ENCODE results near the gene RNF186.
"Not testable (repeated sequence)": the region's sequence is repeated elsewhere in the genome, so short reads cannot be mapped to it uniquely, and the experiment has no call there.

Gene RNF186

DNA sequence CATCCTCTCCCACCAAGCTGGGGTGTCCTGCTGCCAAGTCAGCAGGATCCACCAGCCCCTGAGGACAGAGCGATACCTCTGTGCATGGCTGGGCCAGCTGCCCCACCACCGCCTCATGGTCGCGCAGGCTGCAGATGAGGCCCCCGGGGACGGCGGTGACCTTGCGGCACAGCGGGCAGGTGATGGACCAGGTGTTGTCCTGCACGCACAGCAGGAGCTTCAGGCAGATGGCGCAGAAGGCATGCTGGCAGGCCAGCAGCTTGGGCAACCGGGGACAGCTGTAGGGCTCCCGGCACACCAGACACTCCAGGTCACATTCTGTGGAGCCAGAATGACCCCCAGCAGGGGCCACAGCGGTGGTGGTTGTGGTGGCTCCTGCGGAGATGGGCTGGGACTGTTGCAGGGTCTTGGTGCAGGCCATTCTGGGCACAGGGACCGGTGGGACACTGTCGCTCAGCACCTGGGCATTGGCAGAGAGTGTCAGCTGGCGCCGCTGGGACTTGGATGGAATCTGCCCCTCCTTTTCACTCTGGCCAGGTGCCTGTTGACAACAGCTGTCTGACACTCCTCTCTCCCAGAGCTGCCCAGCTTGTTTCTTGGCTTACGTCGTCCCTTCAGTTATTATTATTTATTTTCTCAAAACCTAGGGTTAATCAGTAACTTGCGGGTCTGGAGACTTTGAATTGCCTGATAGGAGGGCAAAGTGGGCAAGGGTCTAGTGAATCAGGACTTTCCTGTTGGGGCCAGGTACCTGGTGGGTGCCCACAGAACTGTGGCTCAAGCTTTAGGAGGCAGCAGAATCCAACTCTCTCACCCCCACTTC, at the start of gene RNF186:
RNF186 (minus strand) TSS at position 603 of the 823 bp plus-strand sequence; CDS start at position 421, 182 bp downstream.
- DNase-seq: no peak

GRCh38 chr1:19864570-19865160, 49.6 kb upstream of the RNF186 start:
- no peak for DNase-seq

DNA sequence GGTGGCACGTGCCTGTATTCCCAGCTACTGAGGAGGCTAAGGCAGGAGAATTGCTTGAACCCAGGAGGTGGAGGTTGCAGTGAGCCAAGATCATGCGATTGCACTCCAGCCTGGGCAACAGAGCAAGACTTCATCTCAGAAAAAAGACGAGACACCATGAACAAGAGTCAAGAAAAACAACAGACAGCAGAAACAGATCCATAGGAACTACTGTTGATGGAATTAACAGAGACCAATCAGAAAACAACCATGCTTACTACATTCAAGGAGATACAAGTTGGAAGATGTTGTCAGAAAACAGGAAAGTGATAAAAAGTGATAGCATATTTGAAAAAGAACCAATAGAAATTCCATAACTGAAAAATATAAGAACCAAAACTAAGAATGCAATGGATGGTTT, 47.9 kb upstream of the RNF186 start:
- no peak for DNase-seq

DNA sequence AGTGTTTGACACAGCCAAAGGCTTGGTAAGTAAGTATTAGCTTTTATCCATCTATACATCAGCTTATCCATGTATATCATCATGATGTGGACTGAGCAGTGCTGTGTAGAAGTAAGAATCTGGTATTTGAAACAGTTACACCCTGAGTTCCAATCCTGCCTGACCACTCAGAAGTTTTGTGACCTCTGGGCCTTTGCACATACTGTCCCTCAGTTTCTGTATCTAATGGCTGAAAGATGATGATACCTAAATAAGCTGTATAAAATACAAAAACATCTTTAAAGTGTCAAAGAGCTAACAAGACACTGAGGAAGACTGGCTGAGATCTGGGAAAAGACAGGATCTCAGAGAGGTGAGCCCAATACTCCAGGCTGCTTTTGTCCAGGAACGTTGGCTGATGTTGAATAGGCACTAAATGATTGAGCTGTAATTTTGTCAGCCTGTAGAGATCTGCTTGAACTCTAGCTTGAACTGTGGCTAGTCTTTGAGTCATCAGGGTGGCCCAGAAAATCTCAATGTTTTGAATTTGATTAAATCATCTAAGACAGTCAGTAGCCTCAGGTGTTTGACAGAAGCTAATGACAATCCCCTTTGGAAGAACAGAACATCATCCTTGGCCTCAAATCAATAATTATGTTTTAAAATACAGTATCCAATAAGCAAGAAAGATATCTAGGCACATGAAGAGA, 46.9 kb upstream of the RNF186 start:
- no peak for DNase-seq

GRCh38 chr1:19861034-19861433, 46.0 kb upstream of the RNF186 start:
- no peak for DNase-seq

- DNase-seq: no peak
Observed at GRCh38 chr1:19860418-19860817, 45.3 kb upstream of the RNF186 start.

DNA sequence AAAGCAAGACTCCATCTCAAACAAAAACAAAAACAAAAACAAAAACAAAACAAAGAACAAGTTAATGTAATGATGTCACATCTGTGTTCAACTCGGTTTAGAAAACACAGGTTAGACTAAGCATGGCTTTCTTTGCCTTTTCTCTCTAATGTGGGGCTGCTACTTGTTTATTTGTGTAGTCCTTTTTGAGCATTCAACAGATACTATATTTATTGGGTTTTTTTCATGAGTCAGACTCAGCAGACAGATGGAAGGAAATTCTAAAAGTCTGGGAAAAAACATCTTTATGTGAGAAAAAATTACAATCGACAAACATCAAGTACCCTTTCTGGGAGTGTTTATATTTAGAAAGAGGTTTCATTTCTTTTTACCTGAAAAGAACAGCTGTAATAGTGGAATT, 44.8 kb upstream of the RNF186 start:
- no peak for DNase-seq

GRCh38 chr1:19858893-19859292, 43.8 kb upstream of the RNF186 start:
- no peak for DNase-seq

GRCh38 chr1:19854866-19855265, 39.8 kb upstream of the RNF186 start:
- no peak for DNase-seq

DNA sequence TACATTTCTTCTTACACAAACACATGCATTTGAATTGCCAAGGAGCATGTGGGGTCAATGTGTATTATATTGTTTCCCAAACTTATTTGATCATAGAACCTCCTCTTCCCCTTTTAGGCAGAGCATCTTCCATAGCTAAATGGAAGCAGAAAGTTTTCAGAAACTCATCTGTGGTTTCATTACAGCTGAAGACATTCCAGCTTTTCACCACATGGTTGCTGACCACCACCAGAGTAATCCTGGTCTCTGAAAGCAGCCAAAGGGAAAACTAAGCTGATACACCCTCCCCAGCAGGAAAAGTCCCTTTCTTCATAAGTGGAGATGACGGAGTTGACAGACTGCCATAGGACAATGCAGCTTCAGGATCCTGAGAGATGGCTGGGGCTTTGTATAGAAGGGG, 37.0 kb upstream of the RNF186 start:
- no peak for DNase-seq

DNA sequence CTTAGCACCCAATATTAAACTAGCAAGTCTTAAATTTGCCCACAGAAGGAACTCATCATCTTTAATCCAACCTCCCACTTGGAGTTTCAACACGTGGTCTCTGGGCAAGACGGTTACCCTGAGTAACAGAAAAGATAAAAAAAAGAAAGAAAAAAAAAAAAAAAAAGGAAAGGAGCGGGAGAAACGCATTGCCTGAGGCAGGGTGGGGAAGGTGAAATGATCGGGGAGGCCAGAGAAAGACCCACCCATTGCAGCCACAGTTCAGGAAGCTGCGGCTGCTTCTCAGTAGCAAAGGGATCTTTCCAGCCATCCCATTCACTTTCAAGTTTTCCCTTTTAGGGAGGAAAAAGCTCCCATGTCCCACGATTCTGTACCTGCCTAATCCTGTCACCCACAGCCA, 35.1 kb upstream of the RNF186 start:
- DNase-seq: no peak

DNA sequence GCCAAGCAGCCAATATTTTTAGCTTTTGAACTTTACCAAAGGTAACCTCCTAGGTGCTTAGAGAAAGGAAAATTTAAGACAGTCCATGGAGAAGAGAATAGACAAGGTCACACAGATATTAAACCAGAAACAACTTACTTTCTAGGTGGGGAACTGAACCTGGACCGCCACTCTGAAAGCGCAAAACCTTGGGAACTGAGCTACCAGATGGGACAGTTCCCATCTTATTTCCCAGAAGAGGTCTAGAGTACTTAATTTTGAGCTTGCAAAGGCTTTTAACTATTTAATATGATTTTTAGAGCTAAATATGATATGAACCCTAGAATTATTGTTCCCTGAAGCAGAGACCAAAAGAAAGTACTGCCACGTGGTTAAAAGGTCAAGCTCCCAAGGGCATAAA, 34.2 kb upstream of the RNF186 start:
- DNase-seq: not testable (repeated sequence)

DNA sequence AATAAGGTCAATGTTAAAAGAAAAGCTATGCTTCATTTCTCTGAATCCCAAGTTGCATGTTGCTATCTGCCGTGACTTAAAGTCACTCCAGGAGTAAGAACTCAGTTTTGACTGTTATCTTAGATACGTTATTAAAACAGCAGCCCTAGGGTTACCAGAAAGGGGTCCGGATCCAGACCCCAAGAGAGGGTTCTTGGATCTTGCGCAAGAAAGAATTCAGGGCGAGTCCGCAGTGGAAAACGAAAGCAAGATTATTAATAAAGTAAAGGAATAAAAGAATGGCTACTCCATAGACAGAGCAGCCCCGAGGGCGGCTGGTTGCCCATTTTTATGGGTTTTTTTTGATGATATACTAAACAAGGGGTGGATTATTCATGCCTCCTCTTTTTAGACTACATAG, 32.3 kb upstream of the RNF186 start:
- DNase-seq: not testable (repeated sequence)

DNA sequence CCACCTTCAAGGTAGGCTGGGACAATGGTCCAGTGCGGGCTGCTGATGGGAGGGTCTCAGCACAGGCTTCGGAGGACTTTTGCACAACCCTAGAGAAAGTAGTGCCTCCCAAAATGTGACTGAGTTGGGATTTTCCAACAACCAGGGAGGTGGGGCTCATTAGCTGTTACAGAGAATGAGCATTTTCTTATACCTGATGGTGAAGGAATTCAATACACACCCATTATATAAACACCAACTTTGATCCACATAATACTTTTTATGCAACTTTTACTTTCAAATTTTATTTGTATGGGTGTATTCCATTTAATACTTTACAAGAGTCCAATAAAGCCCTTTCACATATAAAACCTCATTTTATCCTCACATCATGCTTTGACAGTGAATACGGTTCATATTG, 31.3 kb upstream of the RNF186 start:
- no peak for DNase-seq

DNA sequence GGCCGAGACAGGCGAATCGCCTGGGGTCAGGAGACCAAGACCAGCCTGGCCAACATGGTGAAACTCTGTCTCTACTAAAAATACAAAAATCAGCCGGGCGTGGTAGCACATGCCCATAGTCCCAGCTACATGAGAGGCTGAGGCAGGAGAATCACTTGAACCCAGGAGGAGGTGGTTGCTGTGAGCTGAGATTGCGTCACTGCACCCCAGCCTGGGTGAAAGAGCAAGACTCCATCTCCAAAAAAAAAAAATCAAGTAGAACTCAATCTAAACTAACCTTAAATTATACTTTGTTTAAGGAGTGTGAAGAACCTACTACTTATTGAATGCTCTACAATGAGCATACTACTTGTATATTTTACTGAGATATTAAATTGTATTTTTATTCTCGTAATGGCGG, 30.5 kb upstream of the RNF186 start:
- DNase-seq: no peak

DNA sequence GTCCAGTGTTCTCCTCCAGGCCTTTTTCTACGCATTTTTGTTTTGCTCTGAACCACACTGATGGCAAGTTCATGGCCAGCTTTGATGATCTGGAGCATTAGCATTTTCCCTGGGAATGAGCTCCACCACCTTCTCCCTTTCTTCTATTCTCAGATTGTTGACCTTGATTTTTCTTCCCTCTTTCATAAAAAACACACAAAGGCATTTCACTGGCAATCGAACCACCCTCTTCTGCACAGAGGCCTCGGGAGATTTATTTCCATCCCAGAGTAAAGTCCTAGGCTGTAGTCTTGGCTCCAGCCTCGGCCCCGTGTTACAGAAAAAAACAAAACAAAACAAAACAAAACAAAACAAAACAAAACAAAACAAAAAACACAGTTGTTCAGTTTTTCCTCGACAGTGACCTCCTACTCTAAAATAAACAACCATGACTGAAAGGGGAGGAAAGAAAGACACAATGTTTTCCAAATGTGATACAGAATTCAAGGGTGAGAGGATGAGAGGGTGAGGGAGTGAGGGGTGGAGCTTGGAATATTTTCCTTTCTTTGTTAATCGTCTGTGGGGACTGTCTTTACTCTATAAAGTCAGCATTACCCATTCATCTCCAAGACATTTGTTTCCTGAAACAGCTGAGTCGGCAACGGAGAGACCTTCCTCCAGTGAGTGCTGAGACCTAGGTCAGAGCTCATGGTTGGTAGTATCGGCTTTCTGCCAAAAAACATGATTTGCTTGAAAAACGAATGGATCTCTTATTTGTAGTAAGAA, 29.8 kb upstream of the RNF186 start:
- DNase-seq: no peak

GRCh38 chr1:19840228-19840627, 25.1 kb upstream of the RNF186 start:
- DNase-seq: no peak

DNA sequence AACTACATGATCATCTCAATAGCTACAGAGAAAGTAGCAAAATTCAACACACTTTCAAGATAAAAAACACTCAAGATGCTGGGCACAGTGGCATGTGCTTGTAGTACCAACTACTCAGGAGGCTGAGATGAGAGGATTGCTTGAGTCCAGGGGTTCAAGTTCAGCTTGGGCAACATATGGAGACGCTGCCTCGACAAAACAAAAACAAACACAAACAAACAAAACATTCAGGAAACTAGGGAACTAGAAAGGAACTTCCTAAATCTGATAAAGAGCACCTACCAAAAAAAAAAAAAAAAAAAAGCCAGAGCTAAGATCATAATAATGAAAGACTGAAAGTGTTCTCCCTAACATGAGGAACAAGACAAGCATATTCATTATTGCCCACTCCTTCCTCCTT, 22.8 kb upstream of the RNF186 start:
- DNase-seq: no peak

DNA sequence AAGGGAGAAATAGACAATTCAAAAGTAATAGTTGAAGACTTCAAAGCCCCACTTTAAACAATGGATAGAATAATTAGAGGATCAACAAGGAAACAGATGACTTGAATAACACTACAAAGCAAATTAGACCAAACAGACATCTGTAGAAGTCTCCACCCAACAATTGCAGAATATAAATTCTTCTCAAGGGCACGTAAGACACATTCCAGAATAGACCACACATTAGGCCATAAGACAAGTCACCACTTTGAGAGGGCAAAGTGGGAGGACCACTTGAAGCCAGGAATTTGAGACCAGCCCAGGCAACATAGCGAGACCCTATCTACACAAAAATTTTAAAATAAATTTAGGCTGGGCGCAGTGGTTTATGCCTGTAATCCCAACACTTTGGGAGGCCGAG, 20.5 kb upstream of the RNF186 start:
- DNase-seq: no peak

DNA sequence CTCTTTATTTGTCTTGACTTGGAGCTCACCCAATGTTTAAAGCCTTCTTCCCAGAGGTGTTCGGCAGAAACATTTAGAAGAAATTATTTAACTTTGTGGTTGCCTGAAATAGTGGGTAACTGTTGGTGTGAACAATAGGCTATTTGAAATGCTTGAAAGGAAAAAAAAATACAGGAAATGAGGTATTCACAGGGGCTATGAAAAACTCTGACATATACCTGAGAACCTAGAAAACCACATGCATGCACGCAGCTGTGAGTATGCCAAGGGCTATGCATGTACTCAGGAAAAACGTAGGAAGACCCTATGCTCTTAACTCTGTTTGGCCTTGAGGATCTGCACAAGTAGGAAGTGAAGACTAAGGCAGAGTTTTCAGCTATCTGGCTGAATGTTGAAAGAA, 16.4 kb upstream of the RNF186 start:
- no peak for DNase-seq

- DNase-seq: no peak
Observed at GRCh38 chr1:19828546-19828945, 13.5 kb upstream of the RNF186 start.

GRCh38 chr1:19825298-19825697, 10.2 kb upstream of the RNF186 start:
- DNase-seq: no peak

GRCh38 chr1:19824541-19824940, 9.5 kb upstream of the RNF186 start:
- no peak for DNase-seq

Measured in CD4-positive, alpha-beta T cell treated with Interleukin-6 for 4 hours (primary cell).